ENCODE results near the gene DAPK1. TPM values are rescaled to one million over a fixed set of nuclear protein-coding genes. Genes with fewer than 3 reads are reported as not detected.

DAPK1 gene
- total and polyA plus RNA-seq, 2 donors, result 28.1 to 35.5 TPM

- H3K27ac ChIP-seq (ENCODE audit: low read depth in 1 of 2, low read length in 1 of 2), result no peak overlapping the region
- H3K36me3 ChIP-seq (ENCODE audit: control insufficient read depth in 2 of 2, insufficient read depth in 2 of 2, low read length in 1 of 2), result peaks cover 37 to 67% of the 10 kb centered on the region in 2 donors
- no peak for DNase-seq (ENCODE audit: low read depth in 6 of 9, low spot score in 9 of 9)
- no peaks in the 10 kb centered on the region for H3K27me3 ChIP-seq (ENCODE audit: control insufficient read depth in 2 of 2, insufficient read depth in 1 of 2, low read length in 1 of 2)
- 98% methylated on average over 3 of the region's 3 CpGs for WGBS
- no peaks in the 10 kb centered on the region for H3K4me1 ChIP-seq (ENCODE audit: control insufficient read depth in 2 of 2, insufficient read depth in 2 of 2, low read length in 2 of 2)
- H3K9me3 ChIP-seq (ENCODE audit: control insufficient read depth in 2 of 2, insufficient read depth in 1 of 2, low read length in 1 of 2), result no peaks in the 10 kb centered on the region
- H3K4me3 ChIP-seq (ENCODE audit: low read length in 2 of 2), result no peak overlapping the region
Measured at GRCh38 chr9:87694236-87694755, 196.6 kb downstream of the DAPK1 start.

- Histone ChIP-seq H3K9me3 (ENCODE audit: control insufficient read depth in 2 of 2, insufficient read depth in 1 of 2, low read length in 1 of 2) (no peaks in the 10 kb centered on the region), H3K27me3 (ENCODE audit: control insufficient read depth in 2 of 2, insufficient read depth in 1 of 2, low read length in 1 of 2) (no peaks in the 10 kb centered on the region), H3K36me3 (ENCODE audit: control insufficient read depth in 2 of 2, insufficient read depth in 2 of 2, low read length in 1 of 2) (peaks cover 42 to 73% of the 10 kb centered on the region in 2 donors), H3K27ac (ENCODE audit: low read depth in 1 of 2, low read length in 1 of 2) (no peak overlapping the region), H3K4me1 (ENCODE audit: control insufficient read depth in 2 of 2, insufficient read depth in 2 of 2, low read length in 2 of 2) (no peaks in the 10 kb centered on the region), H3K4me3 (ENCODE audit: low read length in 2 of 2) (no peak overlapping the region)
- WGBS, result 93% methylated on average over 1 of the region's 1 CpG
- DNase-seq (ENCODE audit: low read depth in 6 of 9, low spot score in 9 of 9), result no peak
Measured at GRCh38 chr9:87695523-87695922, 197.9 kb downstream of the DAPK1 start.

DNA sequence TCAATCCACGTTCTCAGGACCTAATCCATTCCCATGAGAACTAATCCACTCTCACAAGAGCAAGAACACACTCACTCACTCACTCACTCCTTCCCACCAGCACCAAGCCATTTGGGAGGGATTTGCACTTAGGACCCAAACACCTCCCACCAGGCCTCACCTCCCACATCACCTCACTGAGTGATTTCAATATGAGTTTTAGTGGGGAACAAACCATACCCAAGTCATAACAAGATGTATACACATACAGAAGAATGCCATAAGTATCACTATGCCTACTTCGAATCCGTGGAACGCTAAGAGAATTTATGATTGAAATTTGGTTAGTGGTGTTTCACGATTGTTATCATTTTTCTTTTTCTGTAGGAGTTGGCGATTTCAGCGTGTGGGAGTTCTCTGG, 199.0 kb downstream of the DAPK1 start:
- peaks cover 45 to 74% of the 10 kb centered on the region in 2 donors for H3K36me3 ChIP-seq (ENCODE audit: control insufficient read depth in 2 of 2, insufficient read depth in 2 of 2, low read length in 1 of 2)
- no peak overlapping the region for H3K4me3 ChIP-seq (ENCODE audit: low read length in 2 of 2)
- no peaks in the 10 kb centered on the region for H3K9me3 ChIP-seq (ENCODE audit: control insufficient read depth in 2 of 2, insufficient read depth in 1 of 2, low read length in 1 of 2)
- H3K27ac ChIP-seq (ENCODE audit: low read depth in 1 of 2, low read length in 1 of 2), result no peak overlapping the region
- WGBS, result 90% methylated on average over 7 of the region's 7 CpGs
- H3K27me3 ChIP-seq (ENCODE audit: control insufficient read depth in 2 of 2, insufficient read depth in 1 of 2, low read length in 1 of 2), result no peaks in the 10 kb centered on the region
- peaks cover 0 to under 1% of the 10 kb centered on the region in 2 donors for H3K4me1 ChIP-seq (ENCODE audit: control insufficient read depth in 2 of 2, insufficient read depth in 2 of 2, low read length in 2 of 2)
- no peak for DNase-seq (ENCODE audit: low read depth in 6 of 9, low spot score in 9 of 9)

DNA sequence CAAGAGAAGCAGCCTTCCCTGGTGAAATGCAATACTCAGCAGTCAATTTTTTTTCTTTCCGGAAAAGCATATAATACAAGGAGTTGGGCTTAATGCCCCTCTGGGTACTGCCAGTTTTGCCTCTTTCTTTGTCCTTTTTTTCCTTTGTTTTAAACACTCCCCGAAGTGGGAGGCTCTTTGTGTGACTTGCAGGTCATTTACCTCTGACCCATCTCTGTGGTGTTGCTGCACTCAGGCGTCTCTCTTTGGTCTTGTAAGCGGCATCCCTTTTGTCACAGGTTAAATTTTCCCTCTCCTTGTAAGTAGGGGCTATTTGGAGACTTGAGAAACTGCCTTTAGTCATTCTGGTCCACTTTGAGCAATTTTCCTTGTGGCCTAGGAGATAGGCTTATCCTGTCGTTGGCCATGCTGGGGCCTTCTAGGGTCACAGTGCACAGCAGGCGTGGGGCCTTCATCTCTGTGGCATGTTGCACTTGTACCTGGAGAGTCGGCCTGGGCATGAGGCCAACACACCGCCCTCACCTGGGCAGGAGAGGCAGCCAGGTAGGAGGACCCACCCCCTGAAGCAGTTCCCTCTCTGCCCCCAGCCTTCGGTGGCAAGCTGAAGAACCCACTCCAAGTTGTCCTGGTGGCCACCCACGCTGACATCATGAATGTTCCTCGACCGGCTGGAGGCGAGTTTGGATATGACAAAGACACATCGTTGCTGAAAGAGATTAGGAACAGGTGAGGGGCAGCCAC, 200.6 kb downstream of the DAPK1 start:
- WGBS, result 98% methylated on average over 14 of the region's 14 CpGs
- Histone ChIP-seq H3K4me1 (ENCODE audit: control insufficient read depth in 2 of 2, insufficient read depth in 2 of 2, low read length in 2 of 2) (peaks cover 0 to 3% of the 10 kb centered on the region in 2 donors), H3K36me3 (ENCODE audit: control insufficient read depth in 2 of 2, insufficient read depth in 2 of 2, low read length in 1 of 2) (peaks cover 57 to 84% of the 10 kb centered on the region in 2 donors), H3K4me3 (ENCODE audit: low read length in 2 of 2) (no peak overlapping the region), H3K9me3 (ENCODE audit: control insufficient read depth in 2 of 2, insufficient read depth in 1 of 2, low read length in 1 of 2) (no peaks in the 10 kb centered on the region), H3K27me3 (ENCODE audit: control insufficient read depth in 2 of 2, insufficient read depth in 1 of 2, low read length in 1 of 2) (no peaks in the 10 kb centered on the region), H3K27ac (ENCODE audit: low read depth in 1 of 2, low read length in 1 of 2) (no peak overlapping the region)
- DNase-seq (ENCODE audit: low read depth in 6 of 9, low spot score in 9 of 9), result no peak

GRCh38 chr9:87699835-87700234, 202.2 kb downstream of the DAPK1 start:
- 98% methylated on average over 4 of the region's 4 CpGs for WGBS
- DNase-seq (ENCODE audit: low read depth in 6 of 9, low spot score in 9 of 9), result no peak
- H3K4me3 ChIP-seq (ENCODE audit: low read length in 2 of 2), result no peak overlapping the region
- peaks cover 55 to 85% of the 10 kb centered on the region in 2 donors for H3K36me3 ChIP-seq (ENCODE audit: control insufficient read depth in 2 of 2, insufficient read depth in 2 of 2, low read length in 1 of 2)
- H3K27me3 ChIP-seq (ENCODE audit: control insufficient read depth in 2 of 2, insufficient read depth in 1 of 2, low read length in 1 of 2), result no peaks in the 10 kb centered on the region
- no peaks in the 10 kb centered on the region for H3K9me3 ChIP-seq (ENCODE audit: control insufficient read depth in 2 of 2, insufficient read depth in 1 of 2, low read length in 1 of 2)
- H3K27ac ChIP-seq (ENCODE audit: low read depth in 1 of 2, low read length in 1 of 2), result no peak overlapping the region
- peaks cover 0 to 3% of the 10 kb centered on the region in 2 donors for H3K4me1 ChIP-seq (ENCODE audit: control insufficient read depth in 2 of 2, insufficient read depth in 2 of 2, low read length in 2 of 2)

- WGBS, result 94% methylated on average over 9 of the region's 9 CpGs
- peaks cover 0 to 3% of the 10 kb centered on the region in 2 donors for H3K4me1 ChIP-seq (ENCODE audit: control insufficient read depth in 2 of 2, insufficient read depth in 2 of 2, low read length in 2 of 2)
Measured at GRCh38 chr9:87701491-87701890, 203.8 kb downstream of the DAPK1 start.

DNA sequence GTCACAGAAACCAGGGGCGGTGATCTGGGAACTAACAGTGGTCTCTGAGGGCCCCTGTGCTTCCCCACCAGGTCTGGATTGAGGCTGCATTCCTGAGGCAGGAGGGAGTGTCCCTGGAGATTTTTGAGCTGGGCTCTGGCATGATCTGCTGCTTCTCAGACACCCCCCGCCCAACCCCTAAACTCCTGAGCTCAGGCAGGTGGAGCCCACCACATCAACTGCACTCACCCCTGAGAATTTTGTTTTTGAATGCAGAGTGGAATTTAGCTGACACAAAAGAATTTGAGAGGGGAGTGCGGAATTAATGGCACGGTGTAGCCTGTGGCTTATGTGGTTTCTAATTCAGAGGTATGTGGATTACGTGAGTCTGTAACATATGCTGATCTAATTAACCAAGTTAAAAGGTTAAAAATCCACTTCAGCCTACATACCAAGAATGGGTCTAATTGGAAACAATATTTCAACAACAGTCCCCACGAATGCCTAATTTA, 204.3 kb downstream of the DAPK1 start:
- WGBS, result 68% methylated on average over 6 of the region's 6 CpGs

More at GRCh38 chr9:87701491-87701890, 203.8 kb downstream of the DAPK1 start:
- no peak for DNase-seq (ENCODE audit: low read depth in 6 of 9, low spot score in 9 of 9)
- no peak overlapping the region for H3K27ac ChIP-seq (ENCODE audit: low read depth in 1 of 2, low read length in 1 of 2)
- H3K9me3 ChIP-seq (ENCODE audit: control insufficient read depth in 2 of 2, insufficient read depth in 1 of 2, low read length in 1 of 2), result no peaks in the 10 kb centered on the region
- no peak overlapping the region for H3K4me3 ChIP-seq (ENCODE audit: low read length in 2 of 2)
- H3K27me3 ChIP-seq (ENCODE audit: control insufficient read depth in 2 of 2, insufficient read depth in 1 of 2, low read length in 1 of 2), result no peaks in the 10 kb centered on the region
- peaks cover 61 to 80% of the 10 kb centered on the region in 2 donors for H3K36me3 ChIP-seq (ENCODE audit: control insufficient read depth in 2 of 2, insufficient read depth in 2 of 2, low read length in 1 of 2)

DNA sequence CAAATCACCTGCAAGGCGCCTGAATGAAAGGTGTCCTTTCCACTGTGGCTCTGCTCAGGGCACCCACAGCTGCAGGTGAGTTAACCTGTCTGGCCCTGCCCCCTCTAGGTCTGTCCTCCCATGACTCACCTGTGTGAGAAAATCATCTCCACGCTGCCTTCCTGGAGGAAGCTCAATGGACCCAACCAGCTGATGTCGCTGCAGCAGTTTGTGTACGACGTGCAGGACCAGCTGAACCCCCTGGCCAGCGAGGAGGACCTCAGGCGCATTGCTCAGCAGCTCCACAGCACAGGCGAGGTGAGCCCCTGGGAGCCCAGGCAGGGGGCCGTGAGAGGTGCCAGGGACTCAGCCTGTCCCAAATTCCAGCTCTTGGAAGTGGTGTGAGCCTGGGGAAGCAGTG, 205.3 kb downstream of the DAPK1 start:
- DNase-seq (ENCODE audit: low read depth in 6 of 9, low spot score in 9 of 9), result no peak
- WGBS, result 97% methylated on average over 9 of the region's 9 CpGs
- Histone ChIP-seq H3K4me3 (ENCODE audit: low read length in 2 of 2) (no peak overlapping the region), H3K4me1 (ENCODE audit: control insufficient read depth in 2 of 2, insufficient read depth in 2 of 2, low read length in 2 of 2) (peaks cover 0 to 3% of the 10 kb centered on the region in 2 donors), H3K27ac (ENCODE audit: low read depth in 1 of 2, low read length in 1 of 2) (no peak overlapping the region), H3K9me3 (ENCODE audit: control insufficient read depth in 2 of 2, insufficient read depth in 1 of 2, low read length in 1 of 2) (no peaks in the 10 kb centered on the region), H3K36me3 (ENCODE audit: control insufficient read depth in 2 of 2, insufficient read depth in 2 of 2, low read length in 1 of 2) (peaks cover 61 to 81% of the 10 kb centered on the region in 2 donors), H3K27me3 (ENCODE audit: control insufficient read depth in 2 of 2, insufficient read depth in 1 of 2, low read length in 1 of 2) (no peaks in the 10 kb centered on the region)

More for the DNA sequence above, 204.3 kb downstream of the DAPK1 start:
- no peaks in the 10 kb centered on the region for H3K9me3 ChIP-seq (ENCODE audit: control insufficient read depth in 2 of 2, insufficient read depth in 1 of 2, low read length in 1 of 2)
- H3K4me1 ChIP-seq (ENCODE audit: control insufficient read depth in 2 of 2, insufficient read depth in 2 of 2, low read length in 2 of 2), result peaks cover 0 to 3% of the 10 kb centered on the region in 2 donors
- no peak overlapping the region for H3K27ac ChIP-seq (ENCODE audit: low read depth in 1 of 2, low read length in 1 of 2)
- no peak overlapping the region for H3K4me3 ChIP-seq (ENCODE audit: low read length in 2 of 2)
- DNase-seq (ENCODE audit: low read depth in 6 of 9, low spot score in 9 of 9), result no peak
- no peaks in the 10 kb centered on the region for H3K27me3 ChIP-seq (ENCODE audit: control insufficient read depth in 2 of 2, insufficient read depth in 1 of 2, low read length in 1 of 2)
- peaks cover 61 to 82% of the 10 kb centered on the region in 2 donors for H3K36me3 ChIP-seq (ENCODE audit: control insufficient read depth in 2 of 2, insufficient read depth in 2 of 2, low read length in 1 of 2)

GRCh38 chr9:87703636-87704276, 206.1 kb downstream of the DAPK1 start:
- Histone ChIP-seq H3K27me3 (ENCODE audit: control insufficient read depth in 2 of 2, insufficient read depth in 1 of 2, low read length in 1 of 2) (no peaks in the 10 kb centered on the region), H3K4me1 (ENCODE audit: control insufficient read depth in 2 of 2, insufficient read depth in 2 of 2, low read length in 2 of 2) (peaks cover 0 to 3% of the 10 kb centered on the region in 2 donors), H3K9me3 (ENCODE audit: control insufficient read depth in 2 of 2, insufficient read depth in 1 of 2, low read length in 1 of 2) (no peaks in the 10 kb centered on the region), H3K27ac (ENCODE audit: low read depth in 1 of 2, low read length in 1 of 2) (no peak overlapping the region), H3K4me3 (ENCODE audit: low read length in 2 of 2) (no peak overlapping the region), H3K36me3 (ENCODE audit: control insufficient read depth in 2 of 2, insufficient read depth in 2 of 2, low read length in 1 of 2) (peaks cover 57 to 78% of the 10 kb centered on the region in 2 donors)
- WGBS, result 97% methylated on average over 7 of the region's 7 CpGs
- no peak for DNase-seq (ENCODE audit: low read depth in 6 of 9, low spot score in 9 of 9)

All from thymus (tissue), 11 donors.